NAMALWA (cell line): ENCODE results near the gene CHAF1B.

Source experiments
- DNase-seq: peaks from one replicate; pipeline ENCODE4 v3.0.0-alpha.2; 2015; ENCODE audit warnings: low spot score

CHAF1B gene

GRCh38 chr21:36463991-36464390 is 78.8 kb downstream of the CHAF1B start:
- no peak for DNase-seq

- DNase-seq, result no peak
These were observed 79.4 kb downstream of the CHAF1B start for GRCh38 chr21:36464590-36464989.

DNA sequence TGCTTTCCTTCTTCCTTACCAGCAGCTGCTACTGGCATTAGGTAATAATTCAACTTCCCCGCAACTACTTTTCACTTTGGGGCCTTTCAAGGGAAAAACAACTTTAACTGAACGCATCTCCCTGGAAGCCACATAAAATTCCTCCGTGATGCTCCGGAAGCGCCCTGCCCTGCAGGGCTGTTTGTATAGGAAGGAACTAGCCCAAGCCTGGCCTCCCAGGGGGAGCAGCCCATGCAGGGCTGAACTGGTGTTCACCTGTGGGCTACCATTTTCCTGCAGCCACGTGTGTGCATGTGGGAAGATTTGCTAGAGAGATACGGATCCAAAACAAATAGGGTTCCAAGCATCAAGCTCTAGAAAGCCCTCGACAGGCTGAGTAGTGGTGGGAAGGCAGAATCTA is 80.3 kb downstream of the CHAF1B start:
- no peak for DNase-seq

DNA sequence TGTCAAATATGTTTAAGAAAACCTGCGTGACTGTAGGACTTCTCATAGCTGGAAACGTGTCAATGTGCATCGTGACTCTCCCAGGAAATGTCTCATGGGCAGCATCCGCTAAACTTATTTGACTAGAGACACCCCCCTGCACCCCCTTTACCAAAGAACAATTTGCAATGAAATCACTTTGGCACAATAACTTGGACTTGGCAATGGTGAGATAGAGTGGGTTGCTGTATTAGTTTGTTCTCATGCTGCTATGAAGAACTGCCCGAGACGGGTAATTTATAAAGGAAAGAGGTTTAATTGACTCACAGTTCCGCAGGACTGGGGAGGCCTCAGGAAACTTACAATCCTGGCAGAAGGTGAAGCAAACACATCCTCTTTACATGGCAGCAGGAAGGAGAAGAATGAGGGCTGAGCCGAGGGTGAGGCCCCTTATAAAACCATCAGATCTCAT is 80.9 kb downstream of the CHAF1B start:
- no peak for DNase-seq
